GM18867 (cell line): Measurements from ENCODE around the gene BHLHE23.
"Not testable (repeated sequence)": the region's sequence is repeated elsewhere in the genome, so short reads cannot be mapped to it uniquely, and the experiment has no call there.

ENCODE experiments used
- ATAC-seq: cut with Tn5 transposase; IDR thresholded peaks from one replicate; pipeline ENCODE4 v1.9.1; 2021; ENCODE audit warnings: mild to moderate bottlenecking, moderate library complexity; ENCODE audit not compliant: unreplicated experiment

BHLHE23 gene

DNA sequence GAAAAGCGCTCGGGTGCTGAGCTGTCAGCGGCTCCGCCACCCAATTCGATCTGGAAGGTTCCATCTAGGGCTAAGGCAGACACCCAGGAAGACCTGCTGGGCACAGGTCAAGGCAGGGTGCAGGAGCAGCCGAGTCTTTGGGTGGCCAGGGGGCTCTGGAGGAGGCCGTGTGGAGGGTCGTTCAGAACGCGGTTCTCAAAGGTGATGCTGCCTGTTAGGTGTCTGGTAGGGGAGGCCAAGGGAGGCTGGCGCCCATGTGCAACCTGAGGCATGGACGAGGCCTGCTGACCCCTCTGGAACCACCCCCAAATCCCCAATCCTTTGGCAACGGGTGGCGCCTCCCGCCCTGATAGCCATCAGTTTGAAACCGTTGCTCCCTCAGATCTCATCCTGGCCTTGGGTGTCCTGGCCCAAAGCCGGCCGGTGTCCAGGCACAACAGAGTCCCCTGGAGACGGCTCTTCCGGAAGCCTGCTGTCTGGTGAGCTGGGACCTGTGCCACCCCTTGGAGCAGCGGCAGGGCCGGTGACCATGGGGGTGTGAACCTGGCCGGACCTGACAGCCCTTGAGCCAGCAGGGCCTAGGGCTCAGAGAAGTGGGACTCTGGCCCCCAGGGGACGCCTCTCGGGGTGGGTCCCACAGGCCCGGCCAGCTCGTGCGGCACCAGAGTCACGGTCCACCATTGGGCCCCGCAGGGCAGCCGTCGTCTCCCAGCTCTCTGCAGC lies 43.7 kb downstream of the BHLHE23 start:
- ATAC-seq, result no peak

DNA sequence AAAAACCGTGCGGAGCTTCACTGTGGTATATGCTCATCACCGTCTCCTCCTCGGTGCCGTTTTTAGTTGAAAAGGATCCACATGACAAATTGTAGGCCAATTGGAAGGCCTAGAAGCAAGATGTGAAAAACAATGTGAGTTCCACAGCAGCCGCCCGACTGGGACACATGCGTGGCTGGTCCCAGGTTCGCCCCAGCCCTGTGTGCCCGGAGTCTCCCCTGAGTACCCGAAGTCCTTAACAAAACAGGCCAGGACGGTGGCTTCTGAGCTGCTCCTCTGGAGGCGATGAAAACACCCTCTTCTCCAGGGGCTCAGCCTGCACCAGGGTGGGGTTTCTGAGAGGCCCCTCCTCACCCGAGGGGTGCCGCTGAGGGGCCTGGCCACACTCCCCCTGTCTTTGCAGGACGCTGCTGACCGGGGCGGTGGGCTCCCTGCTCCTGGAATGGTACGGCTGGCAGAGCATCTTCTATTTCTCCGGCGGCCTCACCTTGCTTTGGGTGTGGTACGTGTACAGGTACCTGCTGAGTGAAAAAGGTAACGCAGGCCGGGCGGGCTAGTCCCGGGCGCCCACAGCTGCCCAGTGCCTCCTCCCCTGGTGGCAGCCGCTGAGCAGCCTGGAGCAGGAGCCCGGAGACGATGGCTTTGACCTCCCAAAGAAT lies 44.4 kb downstream of the BHLHE23 start:
- no peak for ATAC-seq

DNA sequence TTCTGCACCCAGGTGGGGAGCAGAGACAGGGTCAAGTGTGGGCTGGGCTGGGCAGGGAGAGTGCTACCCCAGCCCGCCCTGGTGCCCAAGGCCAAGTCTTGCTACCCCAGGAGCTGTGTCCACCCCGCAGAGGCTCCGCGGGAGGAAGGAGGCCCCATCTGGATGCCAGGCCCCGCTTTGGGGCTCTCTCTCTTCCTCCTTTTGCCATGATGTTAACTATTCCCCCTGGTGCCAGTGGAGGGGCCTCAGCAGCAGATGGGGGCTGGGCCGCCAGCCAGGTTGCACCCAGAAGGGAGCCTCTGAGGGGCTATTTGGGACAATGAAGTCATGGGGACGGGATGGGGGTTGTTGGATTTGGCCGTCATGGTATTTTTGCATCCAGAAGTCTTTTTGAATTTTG lies 45.0 kb downstream of the BHLHE23 start:
- no peak for ATAC-seq

DNA sequence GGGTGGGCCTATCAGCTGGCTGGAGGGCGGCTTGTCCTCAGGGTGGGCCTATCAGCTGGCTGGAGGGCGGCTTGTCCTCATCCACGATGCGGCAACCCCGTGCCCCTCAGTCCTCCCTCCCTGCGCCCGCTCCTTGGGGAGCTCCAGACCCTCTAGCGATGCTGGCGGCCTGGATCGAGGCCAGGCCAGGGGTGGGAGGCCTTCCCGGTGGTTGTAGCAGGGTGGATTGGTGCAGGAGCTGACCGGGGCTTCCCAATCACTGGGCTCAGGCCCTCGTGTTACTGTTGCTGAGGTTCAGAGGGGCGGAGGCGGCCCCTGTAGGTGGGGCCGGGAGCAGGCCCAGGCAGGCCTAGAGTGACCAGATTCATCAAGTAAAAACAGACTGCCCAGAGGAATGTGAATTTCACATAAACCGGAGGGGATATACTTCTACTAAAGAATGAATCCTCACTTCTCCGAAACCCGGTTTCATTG lies 45.4 kb downstream of the BHLHE23 start:
- no peak for ATAC-seq

DNA sequence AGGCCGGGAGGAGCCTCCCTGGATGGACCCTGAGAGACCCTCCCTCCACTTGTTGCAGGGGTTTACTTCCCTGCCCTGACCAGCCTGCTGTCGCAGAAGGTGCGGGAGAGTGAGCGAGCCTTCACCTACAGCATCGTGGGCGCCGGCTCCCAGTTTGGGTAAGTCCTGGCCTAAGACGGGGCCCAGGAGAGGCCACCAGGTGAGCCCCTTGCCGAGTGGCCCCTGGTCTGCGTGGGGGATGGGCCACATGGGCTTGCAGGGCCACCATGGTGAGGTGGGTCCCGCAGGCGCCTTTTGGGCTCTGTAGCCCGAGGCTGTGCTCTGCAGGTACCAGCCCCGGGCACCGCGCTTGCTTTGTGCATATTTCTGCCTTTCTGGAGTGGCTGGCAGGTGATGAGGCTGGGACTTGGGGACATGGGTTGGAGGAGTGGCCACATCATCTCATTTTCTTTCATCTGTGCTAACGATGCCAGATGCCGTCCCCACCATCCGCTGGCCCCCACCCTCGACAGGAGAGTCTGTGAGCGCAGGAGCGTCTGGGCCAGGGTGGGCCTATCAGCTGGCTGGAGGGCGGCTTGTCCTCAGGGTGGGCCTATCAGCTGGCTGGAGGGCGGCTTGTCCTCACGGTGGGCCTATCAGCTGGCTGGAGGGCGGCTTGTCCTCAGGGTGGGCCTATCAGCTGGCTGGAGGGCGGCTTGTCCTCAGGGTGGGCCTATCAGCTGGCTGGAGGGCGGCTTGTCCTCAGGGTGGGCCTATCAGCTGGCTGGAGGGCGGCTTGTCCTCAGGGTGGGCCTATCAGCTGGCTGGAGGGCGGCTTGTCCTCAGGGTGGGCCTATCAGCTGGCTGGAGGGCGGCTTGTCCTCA lies 46.1 kb downstream of the BHLHE23 start:
- not testable (repeated sequence) for ATAC-seq

DNA sequence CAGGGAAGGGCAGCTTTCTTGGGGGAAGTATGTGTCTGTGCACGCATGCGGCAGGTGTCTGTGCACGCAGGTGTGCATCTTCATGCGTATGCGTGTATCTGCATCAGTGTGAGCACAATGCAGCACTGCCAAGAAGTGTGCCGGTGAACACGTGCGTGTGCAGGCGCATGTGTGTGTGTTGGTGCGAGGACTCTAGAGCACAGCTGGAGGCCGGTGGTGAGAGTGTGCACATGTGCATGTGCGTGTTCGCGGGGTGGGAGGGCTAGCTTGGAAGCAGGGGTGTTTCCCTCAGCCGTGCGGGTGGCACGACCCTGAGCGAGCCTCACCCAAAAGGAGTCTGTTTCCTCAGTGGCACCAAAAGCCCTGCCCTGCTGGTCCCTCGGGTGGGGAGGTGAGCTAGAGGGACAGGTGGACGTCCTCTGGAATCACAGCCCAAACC lies 46.7 kb downstream of the BHLHE23 start:
- no peak for ATAC-seq

DNA sequence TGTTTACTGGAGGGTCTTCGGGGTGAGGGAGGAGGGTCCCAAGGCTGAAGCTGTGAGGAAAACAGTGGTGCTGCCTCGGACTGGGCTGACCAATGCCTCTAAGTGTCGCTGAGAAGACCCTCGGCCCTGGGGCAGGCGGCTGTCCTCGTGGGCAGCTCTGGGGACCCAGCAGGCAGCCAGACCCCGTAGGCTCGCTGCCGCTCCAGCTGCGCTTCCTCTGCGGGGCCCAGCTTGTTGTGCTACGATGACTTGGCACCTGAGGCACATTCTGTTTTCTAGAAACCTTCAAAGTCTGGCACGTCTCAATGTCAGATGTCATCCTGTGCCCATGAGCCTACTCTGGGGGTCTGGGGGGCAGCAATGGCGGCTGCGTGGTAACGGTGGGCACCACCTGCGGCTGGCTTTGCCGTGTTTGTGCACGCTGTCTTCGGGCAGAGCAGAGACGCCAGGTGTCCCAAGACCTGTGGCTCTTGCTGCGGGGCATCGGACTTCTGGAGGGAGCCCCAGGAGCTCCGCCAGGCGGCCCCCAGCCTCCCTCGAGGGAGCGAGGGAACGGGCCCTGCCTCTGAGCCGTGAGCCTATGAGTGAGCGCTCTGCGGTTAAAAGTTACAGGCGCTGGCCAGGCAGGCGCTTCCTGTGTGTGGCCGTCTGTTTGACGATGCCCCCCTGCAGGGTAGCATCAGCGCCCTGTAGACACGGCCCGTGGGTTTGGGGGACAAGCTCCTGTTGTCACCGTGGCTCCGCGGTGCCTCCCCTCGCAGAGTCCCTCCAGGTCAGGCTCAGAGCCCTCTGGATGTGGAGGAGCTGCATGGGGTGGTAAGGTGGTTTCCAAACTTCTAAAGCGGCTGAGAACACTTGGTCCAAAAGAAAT lies 47.4 kb downstream of the BHLHE23 start:
- ATAC-seq, result no peak

DNA sequence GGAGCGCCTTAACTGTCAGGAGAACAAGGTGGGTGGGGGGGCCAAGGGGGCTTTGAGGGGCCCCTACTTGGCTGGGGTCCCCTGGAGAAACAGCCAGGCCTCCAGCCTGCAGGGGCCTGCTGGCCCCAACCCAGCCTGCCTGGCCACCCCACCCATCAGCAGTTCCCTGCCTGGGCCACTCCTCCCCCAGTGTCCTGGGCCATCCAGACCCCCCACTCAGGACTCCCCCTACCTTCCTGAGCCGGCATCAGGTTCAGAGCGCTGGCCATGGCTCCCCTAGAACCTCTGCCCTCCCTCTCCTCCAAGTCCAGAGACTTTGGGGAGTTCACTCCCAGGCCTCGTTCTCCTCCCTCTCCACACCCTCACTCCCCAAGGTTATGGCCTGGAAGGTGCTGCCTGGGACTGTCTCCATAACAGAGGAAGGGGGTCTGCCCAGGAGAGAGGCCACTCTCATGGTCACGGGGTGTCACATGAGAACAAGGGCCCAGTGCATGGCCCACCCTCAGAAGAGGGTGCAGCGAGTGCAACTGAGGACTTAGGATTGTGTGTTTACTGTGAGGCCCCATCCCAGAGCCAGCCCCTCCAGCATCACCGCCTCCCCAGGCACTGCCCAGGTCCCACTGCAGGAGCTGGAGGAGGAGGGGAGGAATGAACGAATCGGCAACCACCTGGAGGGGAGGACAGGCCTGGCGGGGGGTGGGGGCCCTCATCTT lies 48.2 kb downstream of the BHLHE23 start:
- ATAC-seq, result no peak

DNA sequence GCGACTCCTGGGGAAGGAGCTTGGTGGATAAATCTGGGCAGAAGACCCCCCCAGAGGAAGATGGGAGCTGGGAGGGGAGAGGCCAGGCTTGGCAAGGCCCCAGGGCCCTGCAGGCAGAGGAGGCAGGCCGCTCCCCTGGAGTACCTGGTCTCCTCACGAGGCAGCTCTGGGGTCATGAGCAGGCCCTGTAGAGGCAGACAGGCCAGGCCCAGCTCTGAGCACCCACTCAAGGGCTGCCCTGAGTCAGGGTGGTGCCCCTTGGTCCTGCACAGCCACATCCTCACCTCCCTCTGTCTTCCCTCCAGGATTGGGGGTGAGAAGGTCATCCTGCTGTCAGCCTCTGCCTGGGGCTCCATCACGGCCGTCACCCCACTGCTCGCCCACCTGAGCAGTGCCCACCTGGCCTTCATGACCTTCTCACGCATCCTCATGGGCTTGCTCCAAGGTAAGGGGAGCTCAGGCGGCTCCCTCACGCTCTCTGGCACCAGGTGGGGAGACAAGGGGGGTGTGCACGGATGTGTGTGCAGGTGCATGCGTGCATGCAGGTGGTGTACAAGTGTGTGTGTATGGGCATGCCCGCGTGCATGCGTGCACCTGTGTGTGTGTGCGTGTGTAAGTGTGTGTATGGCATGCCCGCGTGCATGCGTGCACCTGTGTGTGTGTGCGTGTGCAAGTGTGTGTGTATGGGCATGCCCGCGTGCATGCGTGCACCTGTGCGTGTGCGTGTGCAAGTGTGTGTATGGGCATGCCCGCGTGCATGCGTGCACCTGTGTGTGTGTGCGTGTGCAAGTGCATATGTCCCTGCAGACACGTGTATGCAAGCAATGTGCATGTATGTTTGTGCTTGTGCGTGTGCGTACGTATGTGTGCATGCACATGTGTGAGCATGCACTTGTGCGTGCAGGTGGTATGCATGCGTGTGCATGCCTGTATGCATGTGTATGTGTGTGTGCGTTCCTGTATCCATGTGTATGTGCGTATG lies 49.3 kb downstream of the BHLHE23 start:
- ATAC-seq, result no peak

DNA sequence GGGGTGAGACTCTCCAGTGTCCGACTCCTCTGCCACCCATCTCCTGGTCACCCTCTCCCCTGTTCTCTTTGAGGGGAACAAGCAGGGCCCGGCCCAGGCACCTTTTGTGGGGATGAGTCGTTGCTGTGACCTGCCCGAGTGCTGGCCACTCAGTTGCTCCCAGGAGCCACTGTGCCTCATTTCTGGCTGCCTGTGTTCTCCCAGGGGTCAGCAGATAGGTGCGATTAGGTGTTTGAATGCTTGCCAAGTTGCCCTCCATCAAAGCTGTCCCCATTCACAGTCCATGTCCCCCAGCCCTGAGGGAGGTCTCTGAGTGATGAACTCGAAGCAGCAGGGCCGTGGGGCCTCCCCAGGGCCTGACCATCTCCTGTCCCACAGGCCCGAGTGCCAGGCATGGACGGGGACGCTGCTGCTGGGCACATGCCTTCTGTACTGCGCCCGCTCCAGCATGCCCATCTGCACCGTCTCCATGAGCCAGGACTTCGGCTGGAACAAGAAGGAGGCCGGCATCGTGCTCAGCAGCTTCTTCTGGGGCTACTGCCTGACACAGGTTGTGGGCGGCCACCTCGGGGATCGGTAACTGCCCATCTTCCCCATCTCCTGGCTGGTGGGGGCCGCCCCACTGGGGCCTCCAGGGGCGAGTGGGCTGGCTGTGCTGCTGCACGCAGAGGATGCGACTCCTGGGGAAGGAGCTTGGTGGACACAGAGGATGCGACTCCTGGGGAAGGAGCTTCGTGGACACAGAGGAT lies 50.2 kb downstream of the BHLHE23 start:
- no peak for ATAC-seq
